Superior temporal gyrus (tissue), 1 donor: ENCODE data around the gene FBXO46.
"Not testable (repeated sequence)": the region's sequence is repeated elsewhere in the genome, so short reads cannot be mapped to it uniquely, and the experiment has no call there.

ENCODE experiments used
- DNase-seq: peaks from one replicate; pipeline ENCODE4 v3.0.0-alpha.2; 2016; ENCODE audit errors: extremely low spot score

The FBXO46 gene

GRCh38 chr19:45728683-45729082 is 2.0 kb downstream of the FBXO46 start:
- DNase-seq, result not testable (repeated sequence)

GRCh38 chr19:45720065-45720464 is 10.6 kb downstream of the FBXO46 start:
- DNase-seq, result not testable (repeated sequence)

- DNase-seq, result no peak
These were observed 12.6 kb downstream of the FBXO46 start for GRCh38 chr19:45717983-45718650.

- peak; percentile 100 for DNase-seq
These were observed 13.3 kb downstream of the FBXO46 start for GRCh38 chr19:45717131-45717982.

- DNase-seq, result peak; percentile 53
These were observed 14.2 kb downstream of the FBXO46 start for GRCh38 chr19:45716359-45717130.

- DNase-seq, result no peak
These were observed 15.6 kb downstream of the FBXO46 start for GRCh38 chr19:45715139-45715538.

- DNase-seq, result no peak
These were observed 17.6 kb downstream of the FBXO46 start for GRCh38 chr19:45713141-45713540.

GRCh38 chr19:45712699-45713067 is 18.0 kb downstream of the FBXO46 start:
- no peak for DNase-seq

GRCh38 chr19:45711851-45712698 is 18.6 kb downstream of the FBXO46 start:
- no peak for DNase-seq

- no peak for DNase-seq
These were observed 20.2 kb downstream of the FBXO46 start for GRCh38 chr19:45710356-45711130.

- no peak for DNase-seq
These were observed 24.8 kb downstream of the FBXO46 start for GRCh38 chr19:45705710-45706415.

GRCh38 chr19:45705115-45705514 is 25.6 kb downstream of the FBXO46 start:
- DNase-seq, result no peak

- no peak for DNase-seq
These were observed 29.0 kb downstream of the FBXO46 start for GRCh38 chr19:45701676-45702075.

GRCh38 chr19:45693106-45693788 is 37.4 kb downstream of the FBXO46 start:
- peak; percentile 74 for DNase-seq

GRCh38 chr19:45692187-45693105 is 38.2 kb downstream of the FBXO46 start, which contains the start of gene QPCTL:
TSS of gene QPCTL (plus strand) at chr19:45692666. CDS start at chr19:45692704, 38 bp downstream.
- peak; percentile 99 for DNase-seq

- peak; percentile 98 for DNase-seq
These were observed 39.0 kb downstream of the FBXO46 start, which contains the start of gene SNRPD2 for GRCh38 chr19:45691516-45692186. TSS of gene SNRPD2 (minus strand) at chr19:45691953. CDS start at chr19:45691888, 65 bp downstream.

GRCh38 chr19:45687599-45687998 is 43.1 kb downstream of the FBXO46 start:
- DNase-seq, result no peak
